ENCODE measurements around the gene OR10H5.
"Not testable (repeated sequence)": the region's sequence is repeated elsewhere in the genome, so short reads cannot be mapped to it uniquely, and the experiment has no call there.

Gene OR10H5

GRCh38 chr19:15812060-15812722 lies 24.7 kb downstream of the OR10H5 start:
- no peak for DNase-seq

GRCh38 chr19:15813916-15814315 lies 26.5 kb downstream of the OR10H5 start:
- no peak for DNase-seq

- no peak for DNase-seq
Measured at GRCh38 chr19:15815306-15815705, 27.8 kb downstream of the OR10H5 start, which contains the start of gene OR10H1. Gene OR10H1, minus strand, starts transcription at chr19:15815664. Its CDS starts 7,627 bp downstream, at chr19:15808037.

GRCh38 chr19:15820646-15821045 lies 33.2 kb downstream of the OR10H5 start:
- no peak for DNase-seq

- DNase-seq = no peak
Measured at GRCh38 chr19:15825753-15826152, 38.3 kb downstream of the OR10H5 start.

- no peak for DNase-seq
Measured at GRCh38 chr19:15828121-15828610, 40.7 kb downstream of the OR10H5 start.

DNA sequence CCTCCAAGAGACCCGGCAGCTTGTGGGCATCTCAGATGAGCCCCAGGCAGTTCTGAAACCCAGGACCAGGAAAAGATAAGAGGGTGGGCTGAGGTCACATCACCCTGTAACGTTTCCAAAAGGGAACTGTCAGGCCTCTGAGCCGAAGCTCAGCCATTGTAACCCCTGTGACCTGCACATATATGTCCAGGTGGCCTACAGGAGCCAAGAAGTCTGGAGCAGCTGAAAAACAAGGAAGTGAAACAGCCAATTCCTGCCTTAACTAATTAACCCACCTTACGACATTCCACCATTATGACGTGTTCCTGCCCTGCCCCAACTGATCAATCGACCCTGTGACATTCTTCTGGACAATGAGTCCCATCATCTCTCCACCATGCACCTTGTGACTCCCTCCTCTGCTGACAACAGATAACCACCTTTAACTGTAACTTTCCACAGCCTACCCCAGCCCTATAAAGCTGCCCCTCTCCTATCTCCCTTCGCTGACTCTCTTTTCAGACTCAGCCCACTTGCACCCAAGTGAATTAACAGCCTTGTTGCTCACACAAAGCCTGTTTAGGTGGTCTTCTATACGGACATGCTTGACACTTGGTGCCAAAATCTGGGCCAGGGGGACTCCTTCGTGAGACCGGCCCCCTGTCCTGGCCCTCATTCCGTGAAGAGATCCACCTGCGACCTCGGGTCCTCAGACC lies 41.3 kb downstream of the OR10H5 start:
- not testable (repeated sequence) for DNase-seq

- no peak for DNase-seq
Measured at GRCh38 chr19:15829306-15829698, 41.8 kb downstream of the OR10H5 start.

- DNase-seq = no peak
Measured at GRCh38 chr19:15829786-15830185, 42.3 kb downstream of the OR10H5 start.

GRCh38 chr19:15831626-15832025 lies 44.2 kb downstream of the OR10H5 start:
- no peak for DNase-seq

DNA sequence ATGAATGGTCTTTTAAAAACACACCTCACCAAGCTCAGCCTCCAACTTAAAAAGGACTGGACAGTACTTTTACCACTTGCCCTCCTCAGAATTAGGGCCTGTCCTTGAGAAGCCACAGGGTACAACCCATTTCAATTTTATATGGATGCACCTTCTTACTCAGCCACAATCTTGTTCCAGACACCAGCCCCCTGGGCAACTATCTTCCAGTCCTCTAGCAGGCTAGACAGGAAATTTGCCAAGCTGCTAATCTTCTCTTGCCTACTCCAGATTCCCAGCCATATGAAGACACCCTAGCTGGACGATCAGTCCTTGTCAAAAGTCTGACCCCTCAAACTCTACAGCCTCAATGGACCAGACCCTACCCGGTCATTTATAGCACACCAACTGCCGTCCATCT lies 46.8 kb downstream of the OR10H5 start:
- DNase-seq = not testable (repeated sequence)

- not testable (repeated sequence) for DNase-seq
Measured at GRCh38 chr19:15835565-15836329, 48.3 kb downstream of the OR10H5 start.

DNA sequence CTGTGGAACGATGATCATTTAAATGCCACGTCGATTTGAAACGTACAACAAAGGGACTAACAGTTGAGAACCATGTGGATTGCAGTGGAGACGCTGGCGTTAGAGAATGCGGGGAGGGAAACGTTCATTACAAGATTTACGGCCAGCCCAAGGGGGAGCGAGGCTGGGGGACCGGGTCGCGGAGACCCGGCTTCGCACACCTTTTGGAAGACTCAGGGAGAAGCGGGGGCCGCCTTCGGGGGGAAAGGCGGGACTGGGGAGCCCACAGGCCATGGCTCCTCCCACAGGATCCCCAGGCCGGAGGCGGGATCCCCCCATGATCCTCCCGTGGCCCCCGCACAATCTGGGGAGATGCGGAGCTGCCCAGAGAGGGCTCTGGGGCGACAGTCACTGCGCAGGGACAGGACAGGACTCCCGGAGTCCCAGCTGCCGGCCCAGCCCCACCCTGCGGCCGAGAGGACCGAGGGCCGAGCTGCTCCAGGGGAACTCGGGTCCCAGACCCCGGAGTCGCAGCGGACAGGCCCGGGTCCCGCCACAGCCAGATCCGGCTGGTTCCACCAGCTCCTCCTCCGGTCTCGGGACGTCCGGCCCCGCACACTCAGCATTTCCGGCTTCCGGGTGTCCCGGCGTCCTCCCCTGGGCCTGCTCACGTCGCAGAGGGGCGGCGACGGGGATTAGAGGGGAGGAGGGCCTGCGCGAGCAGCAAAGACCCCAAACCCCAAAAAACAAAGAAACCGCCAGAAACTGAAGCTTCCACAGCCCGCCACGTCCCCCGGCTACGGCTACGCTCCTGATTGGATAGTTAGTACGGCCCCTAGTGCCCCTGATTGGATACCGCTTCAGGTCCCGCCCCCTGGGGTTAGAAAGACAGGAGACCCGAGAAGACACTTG lies 49.1 kb downstream of the OR10H5 start:
- no peak for DNase-seq

DNA sequence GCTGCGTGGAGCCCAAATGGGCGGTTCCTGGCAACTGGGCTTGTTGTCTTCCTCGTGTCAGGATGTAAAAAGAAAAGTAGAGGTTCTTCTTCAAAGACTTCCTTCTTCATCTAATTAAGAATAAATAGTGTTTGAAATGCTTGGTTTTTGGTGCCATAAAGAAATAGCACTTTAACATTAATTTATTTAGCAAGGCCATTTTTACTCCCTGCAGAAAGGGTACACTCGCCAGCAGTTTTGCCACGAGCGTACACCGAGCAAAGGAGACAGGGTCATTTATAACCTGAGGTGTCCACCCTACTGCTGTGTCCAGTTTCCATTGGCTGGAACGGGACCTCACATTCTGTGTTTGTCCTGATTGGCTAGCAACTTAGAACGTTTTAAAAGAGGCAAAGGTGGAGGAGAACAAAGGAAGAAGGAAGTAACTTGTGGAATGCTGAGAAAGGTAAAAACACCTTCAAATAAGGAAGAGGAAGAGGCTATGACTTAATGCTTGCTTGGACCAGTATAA lies 49.8 kb downstream of the OR10H5 start:
- DNase-seq = no peak

DNA sequence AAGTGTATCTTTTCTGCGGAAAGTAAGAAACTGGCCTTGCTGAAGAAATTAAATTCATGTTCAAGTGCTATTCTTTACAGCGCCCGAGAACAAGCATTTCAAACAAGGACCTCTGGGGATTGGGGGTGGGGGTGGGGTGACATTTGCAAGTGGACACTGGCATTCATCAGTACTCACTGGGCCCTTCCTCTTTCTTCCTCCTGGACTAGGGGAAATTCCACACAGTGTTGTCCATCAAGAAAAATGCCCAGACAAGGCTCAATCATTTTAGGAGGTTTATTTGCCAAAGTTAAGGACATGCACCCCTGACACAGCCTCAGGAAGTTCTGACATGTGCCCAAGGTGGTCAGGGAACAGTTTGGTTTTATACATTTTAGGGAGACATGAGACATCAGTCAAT lies 50.9 kb downstream of the OR10H5 start:
- DNase-seq = no peak

DNA sequence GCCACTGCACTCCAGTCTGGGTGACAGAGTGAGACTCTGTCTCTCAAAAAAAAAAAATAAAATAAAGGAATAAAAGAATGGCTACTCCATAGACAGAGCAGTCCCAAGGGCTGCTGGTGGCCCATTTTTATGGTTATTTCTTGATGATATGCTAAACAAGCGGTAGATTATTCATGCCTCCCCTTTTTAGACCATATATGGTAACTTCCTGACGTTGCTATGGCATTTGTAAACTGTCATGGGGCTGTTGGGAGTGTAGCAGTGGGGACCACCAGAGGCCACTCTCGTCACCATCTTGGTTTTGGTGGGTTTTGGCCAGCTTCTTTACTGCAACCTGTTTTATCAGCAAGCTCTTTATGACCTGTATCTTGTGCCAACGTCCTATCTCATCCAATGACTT lies 52.4 kb downstream of the OR10H5 start:
- not testable (repeated sequence) for DNase-seq

DNA sequence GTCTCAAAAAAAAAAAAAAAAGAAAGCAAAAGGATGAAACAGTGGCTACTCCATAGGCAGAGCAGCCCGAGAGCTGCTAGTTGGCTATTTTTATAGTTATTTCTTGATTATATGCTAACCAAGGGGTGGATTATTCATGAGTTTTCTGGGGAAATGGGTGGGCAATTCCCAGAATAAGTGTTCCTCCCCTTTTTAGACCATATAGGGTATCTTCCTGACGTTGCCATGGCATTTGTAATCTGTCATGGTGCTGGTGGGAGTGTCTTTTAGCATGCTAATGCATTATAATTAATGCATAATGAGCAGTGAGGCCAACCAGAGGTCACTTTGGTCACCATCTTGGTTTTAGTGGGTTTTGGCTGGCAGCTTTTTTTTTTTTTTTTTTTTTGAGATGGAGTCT lies 53.4 kb downstream of the OR10H5 start:
- DNase-seq = no peak

DNA sequence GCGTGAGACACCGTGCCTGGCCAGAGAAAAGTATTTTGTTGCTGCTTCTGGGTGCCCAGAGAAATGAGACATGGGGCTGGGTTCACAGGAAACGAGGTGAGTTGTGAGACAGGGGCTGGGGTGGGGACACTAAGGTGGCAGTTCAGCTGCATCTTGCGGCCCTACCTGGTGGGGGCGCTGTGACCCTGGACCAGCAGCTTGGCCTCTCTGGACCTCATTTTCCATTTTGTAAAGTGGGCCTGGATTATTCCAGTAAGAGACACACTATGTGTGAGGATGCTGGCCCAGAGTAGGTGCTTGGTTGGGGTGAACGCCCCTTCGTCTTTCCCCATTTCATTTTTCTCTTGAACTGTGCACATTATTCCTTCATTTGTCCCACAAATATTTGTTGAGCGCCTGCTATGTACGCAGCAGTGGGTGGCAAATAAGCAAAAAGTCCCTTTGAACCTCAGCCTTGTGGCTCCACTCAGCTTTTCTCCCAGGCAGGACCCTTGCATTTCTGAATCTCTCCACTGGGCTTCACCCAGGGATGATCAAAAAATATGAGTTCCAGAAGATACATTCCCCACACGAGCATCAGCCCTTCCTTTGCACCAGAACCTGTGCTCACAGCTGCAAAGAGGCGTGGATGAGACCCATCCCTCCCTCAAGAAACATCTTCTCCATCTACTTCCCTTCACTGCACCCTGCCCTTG lies 54.6 kb downstream of the OR10H5 start:
- DNase-seq = no peak

- no peak for DNase-seq
Measured at GRCh38 chr19:15843203-15843893, 55.9 kb downstream of the OR10H5 start.

- DNase-seq = not testable (repeated sequence)
Measured at GRCh38 chr19:15843894-15844222, 56.4 kb downstream of the OR10H5 start.

DNA sequence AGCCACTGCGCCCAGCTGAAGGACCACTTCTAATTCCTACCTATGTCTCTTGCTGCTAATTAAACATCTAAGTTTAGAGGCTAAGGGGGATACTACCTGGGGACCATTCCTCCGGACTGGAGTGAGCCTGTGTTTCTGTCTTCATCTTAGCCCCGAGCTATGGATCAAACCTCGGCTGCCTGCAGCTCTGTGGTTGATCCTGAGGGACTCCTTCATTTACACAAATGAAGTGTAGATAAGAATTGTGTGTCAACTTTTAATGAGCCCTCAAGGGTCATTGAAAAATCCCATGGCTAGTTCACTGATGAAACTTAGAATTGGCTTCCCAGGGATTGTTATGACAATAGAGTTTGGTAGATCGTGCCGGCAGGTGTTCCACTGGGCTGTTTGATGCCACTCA lies 59.5 kb downstream of the OR10H5 start:
- DNase-seq = no peak
